Transverse colon (tissue), 3 donors: ENCODE results near the gene SLC22A3.

Experiments
- POLR2A ChIP-seq: fragments of 450-650 bp; IDR thresholded peaks from one replicate; pipeline ENCODE4 v1.6.1; 2016; ENCODE audit warnings: antibody characterized with exemption, mild to moderate bottlenecking, moderate library complexity
- TF ChIP-seq, protein P1 (sequence below), 5 experiments: fragments of 200-600 bp in 3 of 5; fragments of 450-650 bp in 2 of 5; sonication (generic) in 3 of 5; IDR thresholded peaks; 1 replicate in 2 of 5; 2 replicates in 3 of 5; pipeline ENCODE4 v1.5.1; 2016 to 2017; ENCODE audit warnings: antibody characterized with exemption in 5 of 5, inconsistent platforms in 3 of 5, mild to moderate bottlenecking in 2 of 5, moderate library complexity in 1 of 5

DNA sequence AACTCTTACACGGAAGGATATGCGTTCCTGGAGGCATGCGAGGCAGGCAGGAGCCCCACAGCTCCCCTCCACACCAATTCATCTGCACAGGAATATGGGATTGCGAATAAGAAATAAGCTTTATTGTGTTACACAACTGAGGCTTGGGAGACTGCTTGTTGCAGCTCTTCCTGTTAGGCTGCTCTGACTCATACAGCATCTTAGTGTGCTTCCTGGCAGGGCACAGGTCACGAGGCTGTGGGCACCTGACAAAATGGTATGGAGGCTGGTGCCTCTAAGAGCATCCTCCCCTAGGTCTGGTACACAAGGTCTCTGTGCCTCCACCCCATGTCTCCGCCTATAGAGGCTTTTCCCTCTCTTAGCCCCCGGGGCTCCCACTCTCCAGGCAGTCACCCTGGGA is 6.8 kb downstream of the SLC22A3 start:
- TF ChIP-seq POLR2A, result no peak
- TF ChIP-seq, protein P1, sequence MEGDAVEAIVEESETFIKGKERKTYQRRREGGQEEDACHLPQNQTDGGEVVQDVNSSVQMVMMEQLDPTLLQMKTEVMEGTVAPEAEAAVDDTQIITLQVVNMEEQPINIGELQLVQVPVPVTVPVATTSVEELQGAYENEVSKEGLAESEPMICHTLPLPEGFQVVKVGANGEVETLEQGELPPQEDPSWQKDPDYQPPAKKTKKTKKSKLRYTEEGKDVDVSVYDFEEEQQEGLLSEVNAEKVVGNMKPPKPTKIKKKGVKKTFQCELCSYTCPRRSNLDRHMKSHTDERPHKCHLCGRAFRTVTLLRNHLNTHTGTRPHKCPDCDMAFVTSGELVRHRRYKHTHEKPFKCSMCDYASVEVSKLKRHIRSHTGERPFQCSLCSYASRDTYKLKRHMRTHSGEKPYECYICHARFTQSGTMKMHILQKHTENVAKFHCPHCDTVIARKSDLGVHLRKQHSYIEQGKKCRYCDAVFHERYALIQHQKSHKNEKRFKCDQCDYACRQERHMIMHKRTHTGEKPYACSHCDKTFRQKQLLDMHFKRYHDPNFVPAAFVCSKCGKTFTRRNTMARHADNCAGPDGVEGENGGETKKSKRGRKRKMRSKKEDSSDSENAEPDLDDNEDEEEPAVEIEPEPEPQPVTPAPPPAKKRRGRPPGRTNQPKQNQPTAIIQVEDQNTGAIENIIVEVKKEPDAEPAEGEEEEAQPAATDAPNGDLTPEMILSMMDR (IDR thresholded peaks at IDR 0.05), result no peak
